SH-SY5Y (cell line): Measurements from ENCODE around the gene TMEM117.

ENCODE experiments used
- GATA2 ChIP-seq: IDR thresholded peaks from 2 replicates; pipeline ENCODE4 v1.6.1; 2011; ENCODE audit warnings: mild to moderate bottlenecking, low read depth, low read length
- GATA3 ChIP-seq: IDR thresholded peaks from 2 replicates; pipeline ENCODE4 v1.6.1; 2011; ENCODE audit warnings: low read depth, mild to moderate bottlenecking, low read length, moderate library complexity

GRCh38 chr12:43884683-43885410 is 49.0 kb downstream of the TMEM117 start:
- no peak for TF ChIP-seq GATA2
- TF ChIP-seq GATA3, result no peak
